HG02623 (cell line): ENCODE measurements around the gene RAE1.
"Not testable (repeated sequence)": the region's sequence is repeated elsewhere in the genome, so short reads cannot be mapped to it uniquely, and the experiment has no call there.

ENCODE experiments used
- ATAC-seq: cut with Tn5 transposase; IDR thresholded peaks from one replicate; pipeline ENCODE4 v1.9.1; 2021; ENCODE audit warnings: moderate library complexity; ENCODE audit not compliant: unreplicated experiment

The RAE1 gene

DNA sequence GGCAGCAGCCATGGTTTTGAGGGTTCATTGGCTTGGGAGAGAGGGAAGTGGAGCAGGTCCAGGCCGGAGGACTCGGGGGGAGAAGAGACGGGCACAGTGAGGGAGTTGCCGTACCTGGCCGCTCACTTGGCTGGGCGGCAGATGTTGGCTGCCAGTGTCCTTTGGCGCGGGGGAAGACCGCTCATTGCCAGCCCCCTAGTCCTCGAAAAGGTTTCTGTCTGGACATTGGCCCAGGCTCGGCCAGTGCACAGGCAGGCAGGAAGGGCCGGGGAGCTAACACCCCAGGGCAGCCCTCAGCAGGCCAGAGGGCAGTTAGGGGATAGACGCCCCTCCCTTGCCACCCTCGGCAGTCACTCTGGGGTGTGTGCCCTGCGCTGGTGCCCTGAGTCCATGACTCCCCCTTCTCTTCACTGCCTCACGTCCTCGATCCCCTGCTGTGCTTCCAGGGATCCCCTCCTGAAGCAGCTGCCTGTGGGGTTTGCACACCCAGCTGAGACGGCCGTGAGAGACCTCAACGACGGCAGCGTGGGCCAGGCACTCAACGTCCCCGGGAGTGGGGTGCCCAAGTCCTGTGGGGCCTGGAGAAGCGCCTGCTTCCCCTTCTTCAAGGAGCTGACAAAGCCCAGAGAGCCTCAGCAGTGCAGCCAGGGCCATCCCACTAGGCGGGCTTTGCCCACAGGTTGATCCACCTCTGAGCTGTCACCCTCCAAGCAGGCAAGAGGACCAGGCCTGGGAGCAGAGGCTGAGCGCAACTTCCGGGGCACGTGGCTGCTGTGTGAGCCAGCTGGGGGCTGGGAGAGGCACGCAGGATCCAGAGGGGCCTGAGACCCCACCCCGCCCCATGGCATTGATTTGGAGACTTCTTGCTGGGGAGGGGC, 60.6 kb downstream of the RAE1 start:
- ATAC-seq = no peak

GRCh38 chr20:57412347-57413029, 61.4 kb downstream of the RAE1 start:
- no peak for ATAC-seq

DNA sequence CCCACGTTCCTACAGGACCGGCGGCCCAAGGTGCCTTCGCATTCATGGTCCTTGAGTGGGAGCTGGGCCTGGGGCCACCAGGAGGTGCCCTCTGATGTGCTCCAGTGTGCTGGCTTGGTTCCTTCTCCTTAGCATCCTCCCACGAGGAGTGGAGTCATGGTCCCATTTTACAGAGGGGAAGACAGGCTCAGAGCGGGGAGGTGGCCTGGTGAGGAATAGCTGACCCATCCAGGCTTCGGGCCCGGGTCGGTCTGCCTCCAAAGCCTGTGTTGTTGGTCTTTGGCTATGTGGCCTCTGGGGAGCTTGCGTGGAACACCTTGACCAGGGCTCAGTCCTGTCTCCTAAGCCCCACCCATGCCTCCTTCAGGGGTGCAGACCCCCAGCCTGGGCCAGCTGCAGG, 62.9 kb downstream of the RAE1 start:
- no peak for ATAC-seq

GRCh38 chr20:57414867-57415592, 64.0 kb downstream of the RAE1 start:
- ATAC-seq = no peak

DNA sequence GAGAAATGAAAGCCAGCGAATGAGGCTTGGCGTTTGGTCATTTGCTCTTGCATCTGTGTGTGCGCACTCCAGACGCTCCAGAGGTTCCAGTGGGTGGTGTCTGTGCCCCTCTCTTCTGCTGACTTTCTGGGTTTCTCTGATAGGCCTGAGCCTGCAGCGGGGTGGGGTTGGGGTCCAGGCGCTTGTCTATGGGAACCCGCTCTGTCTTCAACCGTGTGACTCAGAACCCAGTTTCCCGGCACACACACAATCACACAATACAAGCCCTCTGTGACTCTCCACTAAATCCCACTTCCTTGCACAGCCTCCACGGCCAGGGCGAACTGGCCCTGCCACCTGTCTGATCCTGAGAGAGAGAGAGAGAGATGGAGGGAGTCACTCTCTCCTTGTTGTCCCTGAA, 64.7 kb downstream of the RAE1 start:
- no peak for ATAC-seq

- ATAC-seq = no peak
Observed at GRCh38 chr20:57416296-57417022, 65.4 kb downstream of the RAE1 start.

GRCh38 chr20:57417051-57417689, 66.1 kb downstream of the RAE1 start:
- ATAC-seq = no peak

GRCh38 chr20:57417830-57418780, 67.0 kb downstream of the RAE1 start:
- ATAC-seq = no peak

- ATAC-seq = not testable (repeated sequence)
Observed at GRCh38 chr20:57419479-57419878, 68.4 kb downstream of the RAE1 start.

GRCh38 chr20:57420571-57421252, 69.7 kb downstream of the RAE1 start:
- ATAC-seq = no peak

DNA sequence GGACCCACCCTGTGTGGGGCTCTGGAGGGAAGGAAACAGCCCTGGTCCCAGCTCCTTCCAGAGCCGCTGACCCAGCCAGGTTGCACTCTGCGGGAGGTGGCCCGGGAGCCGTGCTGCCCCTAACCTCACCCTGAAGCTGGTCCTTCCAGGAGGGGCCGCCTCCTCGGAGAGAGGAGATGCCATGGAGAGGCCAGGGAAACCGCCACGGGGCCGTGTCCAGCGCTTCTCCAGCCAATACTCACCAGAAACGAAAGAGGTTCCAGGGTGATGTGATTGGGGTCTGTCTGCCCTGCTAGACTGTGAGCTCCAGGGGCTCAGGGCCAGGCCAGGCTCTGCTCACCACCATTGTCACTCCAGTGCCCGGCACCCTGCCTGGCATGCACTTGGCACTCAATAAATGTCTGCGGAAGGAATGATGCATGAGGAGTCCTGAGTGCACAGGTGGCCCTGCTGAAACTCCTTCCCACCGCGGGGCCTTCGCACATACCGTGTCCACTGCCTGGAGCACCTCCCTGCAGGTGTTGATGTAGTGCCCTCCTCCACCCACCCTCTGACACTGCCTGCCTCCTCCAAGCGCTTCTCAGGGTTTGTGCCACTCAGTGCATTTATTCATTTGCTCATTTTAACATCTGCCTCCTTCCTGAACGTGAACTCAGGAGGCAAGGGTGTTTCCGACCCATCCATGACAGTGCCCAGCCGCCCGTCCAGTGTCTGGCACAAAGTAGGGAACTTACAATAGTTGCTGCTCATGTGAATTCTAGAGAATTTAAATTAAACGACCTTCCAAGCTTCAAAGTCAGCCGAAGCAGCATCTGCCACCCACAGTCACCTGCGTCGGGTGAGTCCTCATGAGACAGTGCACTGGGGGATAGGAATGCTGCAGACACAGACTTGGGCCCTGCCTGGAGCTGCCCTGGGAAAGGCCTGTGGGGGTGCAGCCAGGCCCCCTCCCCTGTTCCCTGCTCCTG, 70.5 kb downstream of the RAE1 start:
- ATAC-seq = no peak

GRCh38 chr20:57422254-57422653, 71.2 kb downstream of the RAE1 start:
- ATAC-seq = no peak

DNA sequence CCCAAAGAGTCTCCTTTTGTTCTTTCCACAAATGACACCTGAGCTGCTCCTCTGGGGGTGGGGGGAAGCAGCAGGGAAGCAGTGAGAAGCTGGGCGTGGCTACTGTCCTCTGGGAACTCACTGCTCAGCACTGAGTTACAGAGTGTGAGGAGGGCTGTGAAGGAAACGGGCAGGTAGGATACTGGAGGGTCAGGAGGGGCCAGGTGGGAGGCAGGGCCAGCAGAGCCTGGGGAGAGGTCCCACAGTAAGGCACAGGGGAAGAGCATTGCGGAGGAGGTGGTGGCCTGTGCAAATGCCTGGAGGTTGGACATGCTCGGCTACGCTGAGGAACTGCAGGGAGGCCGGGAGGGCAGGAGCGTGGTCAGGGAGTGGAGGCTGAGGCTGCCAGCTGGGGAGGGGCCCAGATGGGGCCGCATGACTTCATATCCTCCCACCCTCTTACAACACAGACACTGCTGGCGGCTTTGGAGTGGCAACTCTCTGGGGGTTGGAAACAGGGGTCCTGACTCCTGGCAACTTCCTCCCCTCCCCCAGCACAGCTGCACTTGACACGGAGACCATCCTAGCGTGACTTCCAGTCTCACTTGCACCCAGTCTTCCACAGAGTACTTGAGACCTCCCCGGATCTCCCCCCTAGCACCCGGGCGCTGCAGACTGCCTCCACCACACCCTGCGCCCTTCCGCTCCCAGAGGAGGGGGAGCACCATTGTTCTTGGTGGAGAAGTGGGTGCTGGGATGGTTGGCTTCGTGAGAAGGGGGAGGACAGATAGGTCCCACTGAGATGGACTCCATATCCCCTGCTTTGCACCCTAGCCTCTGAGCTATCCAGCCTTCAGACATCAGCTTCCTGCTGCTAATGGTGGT, 74.3 kb downstream of the RAE1 start:
- no peak for ATAC-seq

DNA sequence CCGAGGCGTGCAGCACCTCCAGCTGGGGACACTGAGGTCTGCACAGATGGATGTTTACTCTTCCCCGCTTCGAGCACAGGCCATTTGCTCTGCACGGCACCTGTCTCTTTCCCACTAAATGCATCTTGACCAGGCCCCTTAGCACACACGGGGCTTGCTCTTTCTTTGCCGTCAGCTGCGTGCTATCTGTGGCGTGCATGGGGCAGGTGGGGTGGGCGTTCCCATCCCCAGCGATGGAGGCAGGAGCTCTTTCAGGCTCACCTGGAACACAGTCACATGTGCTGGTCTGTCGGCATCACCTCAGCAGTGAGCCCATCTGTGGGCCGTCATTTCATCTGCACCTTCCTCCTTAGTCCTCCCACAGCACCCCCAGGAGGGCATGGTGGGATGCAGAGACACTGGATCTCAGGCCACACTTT, 75.2 kb downstream of the RAE1 start:
- ATAC-seq = no peak

GRCh38 chr20:57426831-57427230, 75.8 kb downstream of the RAE1 start:
- ATAC-seq = no peak

GRCh38 chr20:57428324-57429158, 77.5 kb downstream of the RAE1 start:
- ATAC-seq = no peak
